LNCAP (cell line): ENCODE results near the gene ZNF408.

Experiments
- TF ChIP-seq, protein P1 (sequence below): fragments of 450-650 bp; IDR thresholded peaks from 2 replicates; pipeline ENCODE4 v1.5.1; 2017; ENCODE audit warnings: mild to moderate bottlenecking

Gene ZNF408

DNA sequence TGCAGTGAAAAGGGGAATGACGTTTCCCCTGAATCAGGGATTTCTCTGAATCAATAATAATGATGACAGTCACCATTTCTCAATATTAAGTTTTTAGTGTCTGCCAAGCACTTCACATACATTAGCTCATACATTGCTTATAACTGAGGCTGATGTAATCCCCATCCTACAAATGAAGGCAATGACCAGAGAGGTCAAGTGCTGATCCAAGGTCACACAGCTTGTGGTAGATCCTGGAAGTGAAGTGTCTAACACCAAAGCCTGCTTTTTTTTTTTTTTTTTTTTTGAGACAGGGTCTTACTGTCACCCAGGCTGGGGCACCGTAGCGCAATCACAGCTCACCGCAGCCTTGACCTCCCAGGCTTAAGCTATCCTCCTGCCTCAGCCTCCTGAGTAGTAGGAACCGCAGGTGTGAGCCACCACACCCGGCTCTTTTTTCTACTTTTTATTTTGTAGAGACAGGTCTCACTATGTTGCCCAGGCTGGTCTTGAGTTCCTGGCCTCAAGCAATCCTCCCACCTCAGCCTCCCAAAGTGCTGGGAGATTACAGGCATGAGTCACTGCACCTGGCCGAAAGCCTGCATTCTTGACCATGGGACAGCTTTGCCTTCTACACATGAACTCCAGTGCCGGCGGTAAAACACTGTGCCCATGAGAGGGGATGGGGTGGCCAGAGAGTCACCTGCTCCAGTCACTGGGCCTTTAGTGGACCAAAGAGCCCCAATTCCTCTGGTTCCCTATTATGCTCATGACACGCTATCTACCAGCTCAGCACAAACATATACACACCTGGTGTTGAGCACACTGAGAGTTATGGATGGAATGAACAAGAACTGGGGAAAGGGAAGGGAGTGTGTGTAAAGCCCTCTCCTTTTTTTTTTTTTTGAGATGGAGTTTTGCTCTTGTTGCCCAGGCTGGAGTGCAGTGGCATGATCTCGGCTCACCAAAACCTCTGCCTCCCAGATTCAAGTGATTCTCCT, 17.8 kb upstream of the ZNF408 start:
- TF ChIP-seq, protein P1, sequence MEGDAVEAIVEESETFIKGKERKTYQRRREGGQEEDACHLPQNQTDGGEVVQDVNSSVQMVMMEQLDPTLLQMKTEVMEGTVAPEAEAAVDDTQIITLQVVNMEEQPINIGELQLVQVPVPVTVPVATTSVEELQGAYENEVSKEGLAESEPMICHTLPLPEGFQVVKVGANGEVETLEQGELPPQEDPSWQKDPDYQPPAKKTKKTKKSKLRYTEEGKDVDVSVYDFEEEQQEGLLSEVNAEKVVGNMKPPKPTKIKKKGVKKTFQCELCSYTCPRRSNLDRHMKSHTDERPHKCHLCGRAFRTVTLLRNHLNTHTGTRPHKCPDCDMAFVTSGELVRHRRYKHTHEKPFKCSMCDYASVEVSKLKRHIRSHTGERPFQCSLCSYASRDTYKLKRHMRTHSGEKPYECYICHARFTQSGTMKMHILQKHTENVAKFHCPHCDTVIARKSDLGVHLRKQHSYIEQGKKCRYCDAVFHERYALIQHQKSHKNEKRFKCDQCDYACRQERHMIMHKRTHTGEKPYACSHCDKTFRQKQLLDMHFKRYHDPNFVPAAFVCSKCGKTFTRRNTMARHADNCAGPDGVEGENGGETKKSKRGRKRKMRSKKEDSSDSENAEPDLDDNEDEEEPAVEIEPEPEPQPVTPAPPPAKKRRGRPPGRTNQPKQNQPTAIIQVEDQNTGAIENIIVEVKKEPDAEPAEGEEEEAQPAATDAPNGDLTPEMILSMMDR = no peak

DNA sequence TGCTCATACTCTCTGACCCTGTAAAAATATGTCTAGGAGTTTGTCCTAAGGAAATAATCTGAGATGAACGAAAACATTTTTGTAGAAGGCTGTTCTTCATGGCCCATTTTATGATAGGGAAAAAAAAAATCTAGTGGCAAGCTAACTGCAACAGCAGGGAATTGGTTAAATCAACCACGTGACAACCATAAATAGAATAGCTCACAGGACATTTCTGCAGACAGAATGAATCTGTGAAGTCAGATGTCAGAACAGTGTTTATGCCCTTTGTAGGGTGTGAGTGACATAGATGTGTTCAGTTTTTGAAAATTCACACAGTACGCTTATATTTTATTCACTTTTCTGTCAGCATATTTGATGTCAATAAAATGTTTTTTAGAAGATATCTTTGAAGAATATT, 16.5 kb upstream of the ZNF408 start:
- TF ChIP-seq, protein P1 = no peak

DNA sequence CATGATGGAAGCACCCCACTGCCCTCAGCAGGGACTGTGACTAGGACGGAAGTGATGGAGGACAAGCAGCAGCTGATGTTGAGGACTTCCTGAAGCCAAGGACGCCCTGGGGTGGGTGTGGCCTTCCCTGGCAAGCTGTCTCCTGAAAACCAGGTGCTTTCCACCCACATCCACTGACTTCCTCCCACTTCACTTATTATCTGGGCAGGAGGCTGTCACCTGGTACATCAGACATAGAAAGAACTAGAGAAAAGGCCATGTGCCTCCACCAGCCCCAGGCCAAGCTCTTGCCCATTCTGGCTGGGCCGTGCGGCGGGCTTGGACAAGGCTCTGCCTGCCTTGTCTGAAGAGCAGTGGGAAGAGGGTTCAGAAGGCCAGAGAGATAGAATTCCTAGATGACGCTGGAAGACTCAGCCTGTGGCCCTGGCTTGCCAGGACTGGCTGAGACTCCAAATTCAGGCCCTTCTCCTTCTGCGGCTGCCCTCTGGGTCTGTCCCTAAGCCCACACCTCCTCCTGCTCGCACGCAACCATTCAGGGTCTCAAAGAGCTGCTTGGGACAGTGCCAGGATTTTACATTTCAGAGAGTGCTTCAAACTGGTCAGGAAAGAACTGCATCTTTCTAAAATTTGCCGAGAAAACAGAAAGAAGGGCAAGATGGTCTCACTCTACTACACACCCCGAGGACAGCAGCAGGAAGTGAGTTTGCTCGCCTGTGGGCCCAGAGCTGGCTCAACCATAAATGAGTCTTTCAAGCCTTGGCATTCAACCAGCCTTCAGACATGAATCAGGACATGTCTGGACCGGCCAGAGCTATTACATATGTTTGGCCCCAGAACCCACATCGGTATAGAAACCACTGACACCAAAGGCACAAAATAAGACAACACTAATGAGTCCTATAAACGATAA, 13.7 kb upstream of the ZNF408 start:
- TF ChIP-seq, protein P1 = no peak

DNA sequence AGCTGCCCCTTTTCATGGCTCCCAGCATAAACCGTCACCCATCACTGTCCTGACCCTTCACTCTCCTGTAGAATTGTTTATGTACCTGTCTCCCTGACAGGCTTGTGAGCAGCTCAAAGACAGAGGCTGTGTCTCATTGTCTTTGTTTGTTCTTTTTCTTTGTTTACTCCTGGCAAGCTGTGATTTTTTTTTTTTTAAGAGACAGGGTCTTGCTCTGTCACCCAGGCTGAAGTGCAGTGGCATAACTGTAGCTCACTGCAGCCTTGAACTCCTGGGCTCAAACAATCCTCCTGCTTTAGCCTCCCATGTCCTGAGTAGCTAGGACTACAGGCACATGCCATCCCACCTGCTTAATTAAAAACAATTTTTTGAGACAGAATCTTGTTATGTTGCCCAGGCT, 10.1 kb upstream of the ZNF408 start:
- TF ChIP-seq, protein P1 = no peak

DNA sequence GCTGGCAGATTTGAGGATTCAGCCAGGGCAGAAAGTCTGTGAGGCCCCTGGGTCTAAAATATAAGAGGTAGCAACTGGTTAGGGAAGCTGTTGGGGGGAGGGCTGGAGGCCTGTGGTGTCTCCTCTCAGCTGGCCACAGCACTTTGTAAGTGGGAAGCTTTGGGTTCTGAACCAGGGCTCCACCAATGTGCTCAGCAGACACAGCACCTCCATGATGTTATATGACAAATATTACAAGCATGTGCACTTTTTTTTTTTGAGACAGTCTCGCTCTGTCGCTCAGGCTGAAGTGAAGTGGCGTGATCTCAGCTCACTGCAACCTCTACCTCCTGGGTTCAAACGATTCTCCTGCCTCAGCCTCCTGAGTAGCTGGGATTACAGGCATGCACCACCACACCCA, 8.4 kb upstream of the ZNF408 start:
- TF ChIP-seq, protein P1 = no peak

DNA sequence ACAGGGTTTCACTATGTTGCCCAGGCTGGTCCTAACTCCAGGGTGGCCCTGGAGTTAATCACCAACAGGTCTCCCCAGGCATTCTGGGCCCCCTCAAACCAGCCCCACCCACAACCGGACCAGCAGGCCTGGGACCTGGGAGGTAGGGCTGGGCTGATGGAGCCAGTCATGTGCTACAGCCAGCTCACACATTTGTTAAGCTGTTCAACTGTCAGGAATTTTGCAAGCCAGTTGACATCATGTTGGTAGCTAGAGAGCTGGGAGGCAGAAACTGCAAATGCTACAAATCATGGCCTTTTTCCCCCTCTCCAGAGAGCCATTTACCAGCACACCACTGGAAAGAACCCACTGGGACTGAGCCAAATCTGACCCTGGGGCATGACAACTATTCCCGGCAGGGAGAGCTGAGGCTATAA, 7.2 kb upstream of the ZNF408 start:
- TF ChIP-seq, protein P1 = no peak

DNA sequence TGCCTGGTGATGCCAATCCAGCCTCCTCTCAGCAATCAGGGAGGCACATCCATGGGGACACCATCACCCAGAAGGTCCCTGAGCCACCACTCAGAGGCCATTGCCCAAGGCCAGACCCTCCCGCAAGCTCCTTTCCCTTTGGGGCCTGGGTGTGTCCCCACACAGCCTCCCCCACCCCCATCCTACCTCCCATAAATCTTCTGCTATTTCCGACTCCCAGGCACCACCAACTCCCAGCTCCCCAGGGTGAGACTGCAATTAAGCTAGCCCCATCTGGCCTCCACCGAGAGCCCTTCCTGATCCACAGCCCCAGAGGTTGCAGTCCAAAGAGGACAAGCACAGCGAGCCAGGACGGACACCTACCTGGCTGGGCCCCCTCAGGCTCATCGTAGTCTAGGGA, 6.8 kb upstream of the ZNF408 start:
- TF ChIP-seq, protein P1 = no peak
